Astrocyte (in vitro differentiated cells and primary cell): ENCODE data around the gene DLGAP4.

ENCODE experiments used
- EZH2 ChIP-seq: IDR thresholded peaks from 2 replicates; pipeline ENCODE4 v1.6.1; 2012; ENCODE audit warnings: mild to moderate bottlenecking, low read length, inconsistent platforms; ENCODE audit not compliant: insufficient read depth
- TF ChIP-seq, protein P1 (sequence below): IDR thresholded peaks from 2 replicates; pipeline ENCODE4 v1.5.1; 2011; ENCODE audit warnings: low read depth, mild to moderate bottlenecking, inconsistent platforms, low read length, moderate library complexity; ENCODE audit not compliant: insufficient read depth

DNA sequence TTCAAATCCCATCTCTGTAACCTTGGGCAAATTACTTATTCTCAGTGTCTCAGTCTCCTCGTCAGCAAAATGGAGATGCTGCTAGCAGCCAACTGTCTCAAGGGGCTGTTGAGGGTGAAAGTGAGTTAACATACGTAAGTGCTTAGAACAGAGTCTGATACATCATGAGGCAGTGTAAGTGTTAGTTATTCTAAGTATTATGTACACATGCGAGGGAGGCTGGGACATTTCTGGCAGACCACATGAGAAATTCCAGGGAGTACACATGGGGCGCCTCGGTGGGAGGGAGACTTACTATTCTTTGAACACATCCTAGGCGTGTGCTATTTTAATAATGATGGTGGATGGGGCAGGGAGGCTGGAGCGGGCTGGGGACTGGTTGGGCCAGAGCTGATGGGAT lies 99.1 kb downstream of the DLGAP4 start:
- TF ChIP-seq, protein P1, sequence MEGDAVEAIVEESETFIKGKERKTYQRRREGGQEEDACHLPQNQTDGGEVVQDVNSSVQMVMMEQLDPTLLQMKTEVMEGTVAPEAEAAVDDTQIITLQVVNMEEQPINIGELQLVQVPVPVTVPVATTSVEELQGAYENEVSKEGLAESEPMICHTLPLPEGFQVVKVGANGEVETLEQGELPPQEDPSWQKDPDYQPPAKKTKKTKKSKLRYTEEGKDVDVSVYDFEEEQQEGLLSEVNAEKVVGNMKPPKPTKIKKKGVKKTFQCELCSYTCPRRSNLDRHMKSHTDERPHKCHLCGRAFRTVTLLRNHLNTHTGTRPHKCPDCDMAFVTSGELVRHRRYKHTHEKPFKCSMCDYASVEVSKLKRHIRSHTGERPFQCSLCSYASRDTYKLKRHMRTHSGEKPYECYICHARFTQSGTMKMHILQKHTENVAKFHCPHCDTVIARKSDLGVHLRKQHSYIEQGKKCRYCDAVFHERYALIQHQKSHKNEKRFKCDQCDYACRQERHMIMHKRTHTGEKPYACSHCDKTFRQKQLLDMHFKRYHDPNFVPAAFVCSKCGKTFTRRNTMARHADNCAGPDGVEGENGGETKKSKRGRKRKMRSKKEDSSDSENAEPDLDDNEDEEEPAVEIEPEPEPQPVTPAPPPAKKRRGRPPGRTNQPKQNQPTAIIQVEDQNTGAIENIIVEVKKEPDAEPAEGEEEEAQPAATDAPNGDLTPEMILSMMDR = no peak
- no peak for TF ChIP-seq EZH2
